ENCODE measurements around the gene FTCDNL1. TPM values are rescaled to one million over a fixed set of nuclear protein-coding genes. Genes with fewer than 3 reads are reported as not detected.

Gene FTCDNL1
- polyA plus RNA-seq, 2 of the 4 experiments (the other 2 are of a cell fraction) = 2.1 to 5.2 TPM

- no peak for TF ChIP-seq ESRRA (IDR thresholded peaks at IDR 0.05; ENCODE audit: borderline replicate concordance, low read length)
- TF ChIP-seq MAX (IDR thresholded peaks at IDR 0.05) = no peak
- TF ChIP-seq NR3C1 (IDR thresholded peaks at IDR 0.05) = no peak
- no peak for TF ChIP-seq HEYL (CRISPR knock-in tag; IDR thresholded peaks at IDR 0.05)
- TF ChIP-seq E2F6 (IDR thresholded peaks at IDR 0.05; ENCODE audit: borderline replicate concordance, low read depth) = no peak
- no peak for TF ChIP-seq POLR2AphosphoS2 (conservative IDR thresholded peaks at IDR 0.05; ENCODE audit: low read length)
- no peak for TF ChIP-seq FOSB (CRISPR knock-in tag; IDR thresholded peaks at IDR 0.05)
- no peak for TF ChIP-seq TFCP2L1 (CRISPR knock-in tag; IDR thresholded peaks at IDR 0.05)
- TF ChIP-seq FOXS1 (CRISPR knock-in tag; IDR thresholded peaks at IDR 0.05) = no peak
- TF ChIP-seq HOXB13 (CRISPR knock-in tag; IDR thresholded peaks at IDR 0.05; ENCODE audit: low read depth) = no peak
- TF ChIP-seq BHLHE40 (IDR thresholded peaks at IDR 0.05; ENCODE audit: low read depth, low read length) = no peak
- TF ChIP-seq HOXB5 (CRISPR knock-in tag; IDR thresholded peaks at IDR 0.05) = no peak
- no peak for TF ChIP-seq CHD2 (IDR thresholded peaks at IDR 0.05; ENCODE audit: low read length, partially characterized antibody)
- no peak for TF ChIP-seq MAFK (IDR thresholded peaks at IDR 0.05; ENCODE audit: partially characterized antibody)
- TF ChIP-seq ELK1 (IDR thresholded peaks at IDR 0.05; ENCODE audit: low read depth, low read length) = no peak
- Histone ChIP-seq H3K9me3 (peaks cover 8% of the 10 kb centered on the region; the same call in 1 of the 3 replicates), H3K27ac (no peak overlapping the region), H3K4me1 (no peaks in the 10 kb centered on the region), H3K4me2 (no peak overlapping the region), H3K4me3 (no peak overlapping the region)
- ChIA-PET POLR2A (no interaction called here), CTCF (interaction anchor here (1.1 kb wide), 1 partner anchor 29 kb away, joined by 3 read pairs; no protein-coding TSS in a partner anchor)
- ATAC-seq = no peak
- no peak for FAIRE-seq
- DNase-seq (ENCODE audit: low read depth in 1 of 2, low spot score in 1 of 2) = no peak
These were observed 31.7 kb upstream of the FTCDNL1 start for GRCh38 chr2:199882667-199883066.

- no peak for TF ChIP-seq POLR2A (IDR thresholded peaks at IDR 0.05; ENCODE audit: low read length)
- ChIA-PET CTCF (interaction anchor here (0.6 kb wide), 1 partner anchor 65 kb away, joined by 4 read pairs; no protein-coding TSS in a partner anchor), POLR2A (no interaction called here)
- H3K9me3 ChIP-seq = peaks cover 9% of the 10 kb centered on the region; the same call in 2 of the 3 replicates
- H3K4me2 ChIP-seq = no peak overlapping the region
- H3K4me3 ChIP-seq = no peak overlapping the region
- no peaks in the 10 kb centered on the region for H3K4me1 ChIP-seq
- WGBS (ENCODE audit: missing lambda C conversion rate) = 79% methylated on average over 1 of the region's 1 CpG
- H3K27ac ChIP-seq = no peak overlapping the region
- FAIRE-seq (no peak), DNase-seq (ENCODE audit: low read depth in 1 of 2, low spot score in 1 of 2) (no peak), ATAC-seq (no peak)
These were observed 24.4 kb upstream of the FTCDNL1 start for GRCh38 chr2:199875400-199875799.

- POLR2A ChIA-PET = no interaction called here
- FAIRE-seq (no peak), ATAC-seq (no peak), DNase-seq (ENCODE audit: low read depth in 1 of 2, low spot score in 1 of 2) (no peak)
- H3K4me2 ChIP-seq = no peak overlapping the region
- TF ChIP-seq ZC3H11A (IDR thresholded peaks at IDR 0.05) (no peak), KDM5A (IDR thresholded peaks at IDR 0.05) (peak; percentile 48; the same call in 1 of the 2 replicates), REST (IDR thresholded peaks at IDR 0.05) (no peak)
- peaks cover 9% of the 10 kb centered on the region; the same call in 2 of the 3 replicates for H3K9me3 ChIP-seq
- H3K4me1 ChIP-seq = no peaks in the 10 kb centered on the region
- no peak overlapping the region for H3K27ac ChIP-seq
- H3K4me3 ChIP-seq = no peak overlapping the region
- CTCF ChIA-PET = no interaction called here
- WGBS (ENCODE audit: missing lambda C conversion rate) = 92% methylated on average over 1 of the region's 1 CpG
These were observed 23.2 kb upstream of the FTCDNL1 start for GRCh38 chr2:199874209-199874608.

Data from A549 (cell line).